Activated naive CD8-positive, alpha-beta T cell treated with anti-CD3 and anti-CD28 coated beads for 36 hours (primary cell): ENCODE measurements around the gene IMP4. TPM values are rescaled to one million over a fixed set of nuclear protein-coding genes. Genes with fewer than 3 reads are reported as not detected.

Experiments
- DNase-seq: peaks from one replicate; pipeline ENCODE4 v3.0.0; 2021
- H3K27ac Mint-ChIP-seq: one replicate; pipeline ENCODE4 v1.8.0; 2022; ENCODE audit warnings: mild to moderate bottlenecking, moderate library complexity, mixed read lengths
- H3K27me3 Mint-ChIP-seq: one replicate; pipeline ENCODE4 v1.8.0; 2022; ENCODE audit warnings: mild to moderate bottlenecking, mixed read lengths
- H3K36me3 Mint-ChIP-seq: one replicate; pipeline ENCODE4 v1.8.0; 2021; ENCODE audit warnings: mild to moderate bottlenecking, mixed read lengths
- H3K4me1 Mint-ChIP-seq: one replicate; pipeline ENCODE4 v1.8.0; 2021; ENCODE audit warnings: mixed read lengths
- H3K4me3 Mint-ChIP-seq: one replicate; pipeline ENCODE4 v1.8.0; 2022; ENCODE audit warnings: mild to moderate bottlenecking, moderate library complexity, mixed read lengths
- H3K9me3 Mint-ChIP-seq: one replicate; pipeline ENCODE4 v1.8.0; 2022; ENCODE audit warnings: mixed read lengths
- total RNA-seq, 2 experiments: library from RNA; stranded (reverse); gene quantifications; one replicate each; pipeline ENCODE4 v1.2.3, GENCODE V29; 2021

The IMP4 gene
- total RNA-seq, 2 experiments from 2014 or later, result 225 TPM

- Mint-ChIP-seq H3K36me3 (no peaks in the 10 kb centered on the region), H3K4me1 (peaks cover 11% of the 10 kb centered on the region), H3K27ac (no peak overlapping the region), H3K4me3 (no peak overlapping the region), H3K9me3 (no peaks in the 10 kb centered on the region), H3K27me3 (peaks cover 20% of the 10 kb centered on the region)
- DNase-seq, result no peak
Measured at GRCh38 chr2:130389358-130389757, 46.7 kb downstream of the IMP4 start.

- H3K36me3 Mint-ChIP-seq, result peaks cover 2% of the 10 kb centered on the region
- peaks cover 11% of the 10 kb centered on the region for H3K4me1 Mint-ChIP-seq
- H3K4me3 Mint-ChIP-seq, result no peak overlapping the region
- H3K27ac Mint-ChIP-seq, result no peak overlapping the region
- peaks cover 24% of the 10 kb centered on the region for H3K27me3 Mint-ChIP-seq
- no peak for DNase-seq
- H3K9me3 Mint-ChIP-seq, result no peaks in the 10 kb centered on the region
Measured at GRCh38 chr2:130389783-130390182, 47.1 kb downstream of the IMP4 start.

- DNase-seq, result no peak
- Mint-ChIP-seq H3K9me3 (no peaks in the 10 kb centered on the region), H3K27me3 (peaks cover 28% of the 10 kb centered on the region), H3K4me1 (peaks cover 11% of the 10 kb centered on the region), H3K4me3 (peak overlapping the region; percentile 85), H3K27ac (no peak overlapping the region), H3K36me3 (peaks cover 2% of the 10 kb centered on the region)
Measured at GRCh38 chr2:130390460-130391057, 47.9 kb downstream of the IMP4 start.

GRCh38 chr2:130391058-130391871, 48.6 kb downstream of the IMP4 start:
- peak overlapping the region; percentile 85 for H3K4me3 Mint-ChIP-seq
- H3K4me1 Mint-ChIP-seq, result peaks cover 11% of the 10 kb centered on the region
- no peaks in the 10 kb centered on the region for H3K9me3 Mint-ChIP-seq
- peaks cover 35% of the 10 kb centered on the region for H3K27me3 Mint-ChIP-seq
- no peak overlapping the region for H3K27ac Mint-ChIP-seq
- peaks cover 2% of the 10 kb centered on the region for H3K36me3 Mint-ChIP-seq
- DNase-seq, result peak; percentile 80

- no peak for DNase-seq
- peaks cover 11% of the 10 kb centered on the region for H3K4me1 Mint-ChIP-seq
- H3K27me3 Mint-ChIP-seq, result peaks cover 39% of the 10 kb centered on the region
- H3K4me3 Mint-ChIP-seq, result peak overlapping the region; percentile 85
- H3K27ac Mint-ChIP-seq, result no peak overlapping the region
- H3K9me3 Mint-ChIP-seq, result no peaks in the 10 kb centered on the region
- H3K36me3 Mint-ChIP-seq, result peaks cover 2% of the 10 kb centered on the region
Measured at GRCh38 chr2:130391872-130392670, 49.4 kb downstream of the IMP4 start.

GRCh38 chr2:130393318-130393910, 50.7 kb downstream of the IMP4 start:
- H3K36me3 Mint-ChIP-seq, result peaks cover 2% of the 10 kb centered on the region
- no peak overlapping the region for H3K4me3 Mint-ChIP-seq
- H3K27me3 Mint-ChIP-seq, result peaks cover 42% of the 10 kb centered on the region
- H3K27ac Mint-ChIP-seq, result no peak overlapping the region
- peaks cover 11% of the 10 kb centered on the region for H3K4me1 Mint-ChIP-seq
- no peaks in the 10 kb centered on the region for H3K9me3 Mint-ChIP-seq
- no peak for DNase-seq

Other genes with a start within 250 kb of the IMP4 start
- gene POTEF, start 213.7 kb upstream of the IMP4 start, total RNA-seq, result not detected
- 1 to 10 TPM in 1 of 2 experiments, under 1 TPM in 1; 0.72 to 1.4 TPM for gene CCDC74B, start 197.8 kb upstream of the IMP4 start, total RNA-seq
- gene SMPD4, start 161.3 kb upstream of the IMP4 start, total RNA-seq, result 100 to 1,000 TPM; 109 to 110 TPM
- gene MZT2B, start 160.6 kb upstream of the IMP4 start, total RNA-seq, result 100 to 1,000 TPM; 366 to 371 TPM
- not detected for gene TUBA3E, start 144.5 kb upstream of the IMP4 start, total RNA-seq
- 10 to 100 TPM; 36.4 to 37.2 TPM for gene PTPN18, start 13.2 kb downstream of the IMP4 start, total RNA-seq
- gene POTEI, start 166.4 kb downstream of the IMP4 start, total RNA-seq, result not detected
- gene CFC1B, start 178.3 kb downstream of the IMP4 start, total RNA-seq, result not detected